Breast epithelium (tissue), 4 donors: ENCODE measurements around the gene TPRG1L. TPM values are rescaled to one million over a fixed set of nuclear protein-coding genes. Genes with fewer than 3 reads are reported as not detected.

ENCODE experiments used
- DNase-seq, 2 donors: peaks; one replicate each; pipeline ENCODE4 v3.0.0-alpha.2; 2019; ENCODE audit warnings: low spot score in 2 of 2
- H3K27ac ChIP-seq, 2 donors: fragments of 200-600 bp; sonication (generic) in 1 of 2; one replicate each; pipeline ENCODE4 v1.5.1; 2016 to 2019; ENCODE audit warnings: mild to moderate bottlenecking in 1 of 2
- H3K27me3 ChIP-seq, 2 donors: fragments of 200-600 bp; sonication (generic) in 1 of 2; one replicate each; pipeline versions ENCODE4 v1.5.1 to v1.6.0; 2017 to 2019; ENCODE audit warnings: control low read depth in 1 of 2, mild to moderate bottlenecking in 1 of 2
- H3K36me3 ChIP-seq: fragments of 200-600 bp; one replicate; pipeline ENCODE4 v1.5.1; 2019
- H3K4me1 ChIP-seq, 2 donors: fragments of 200-600 bp; sonication (generic); one replicate each; pipeline ENCODE4 v1.5.1; 2016 to 2019; ENCODE audit warnings: control low read depth in 1 of 2
- H3K4me3 ChIP-seq, 3 donors: fragments of 200-600 bp; sonication (generic); 1 replicate in 2 of 3; 2 replicates in 1 of 3; pipeline ENCODE4 v1.5.1; 2016 to 2019; ENCODE audit warnings: mild to moderate bottlenecking in 3 of 3, moderate library complexity in 2 of 3
- H3K9me3 ChIP-seq, 2 donors: fragments of 200-600 bp; sonication (generic) in 1 of 2; one replicate each; pipeline ENCODE4 v1.5.1; 2016 to 2019; ENCODE audit warnings: control low read depth in 1 of 2
- CTCF ChIP-seq, 3 donors: fragments of 450-650 bp; IDR thresholded peaks; one replicate each; pipeline ENCODE4 v1.5.1; 2016 to 2017; ENCODE audit warnings: antibody characterized with exemption in 3 of 3, mild to moderate bottlenecking in 3 of 3, moderate library complexity in 3 of 3
- POLR2A ChIP-seq: fragments of 450-650 bp; IDR thresholded peaks from one replicate; pipeline ENCODE4 v1.6.1; 2016; ENCODE audit warnings: antibody characterized with exemption, mild to moderate bottlenecking, moderate library complexity
- POLR2AphosphoS5 ChIP-seq, 3 donors: sonication (generic); formaldehyde crosslinking; IDR thresholded peaks; one replicate each; pipeline ENCODE4 v1.6.1; 2017; ENCODE audit warnings: antibody characterized with exemption in 3 of 3
- intact Hi-C: fragments of 100-400 bp; cut with DNase I; formaldehyde crosslinking; loops from one replicate; pipeline ENCODE4 v1.15.1; 2023; ENCODE audit warnings: low total_unique reads
- total RNA-seq, 3 donors: library from RNA; depleted of rRNA; stranded (reverse); fragments of >200 nt; gene quantifications; one replicate each; pipeline ENCODE4 v1.1.0, GENCODE V29; 2016

TPRG1L gene
- total RNA-seq, 3 donors from 2014 or later = 32.4 to 56.8 (median 34.5) TPM

- H3K27ac ChIP-seq = no peak overlapping the region
- peaks cover 0 to 32% of the 10 kb centered on the region in 2 donors for H3K27me3 ChIP-seq
- intact Hi-C loops = no loop called here
- TF ChIP-seq POLR2A = no peak
- no peak for TF ChIP-seq POLR2AphosphoS5 (IDR thresholded peaks at IDR 0.05)
- no peak for TF ChIP-seq CTCF (IDR thresholded peaks at IDR 0.05)
- peak overlapping the region in 2 of 3 donors; percentile 53 to 71 for H3K4me3 ChIP-seq
- H3K36me3 ChIP-seq = no peaks in the 10 kb centered on the region
- H3K4me1 ChIP-seq = peaks cover 8 to 15% of the 10 kb centered on the region in 2 donors
- no peaks in the 10 kb centered on the region for H3K9me3 ChIP-seq
- DNase-seq = no peak
Measured at GRCh38 chr1:3612123-3612522, 12.7 kb upstream of the TPRG1L start.

GRCh38 chr1:3614755-3615742, 9.8 kb upstream of the TPRG1L start:
- Histone ChIP-seq H3K27ac (no peak overlapping the region), H3K4me3 (no peak overlapping the region), H3K4me1 (peaks cover 8 to 13% of the 10 kb centered on the region in 2 donors), H3K9me3 (no peaks in the 10 kb centered on the region), H3K27me3 (peaks cover 0 to 8% of the 10 kb centered on the region in 2 donors), H3K36me3 (no peaks in the 10 kb centered on the region)
- intact Hi-C loops = no loop called here
- no peak for DNase-seq
- TF ChIP-seq CTCF (IDR thresholded peaks at IDR 0.05) (peak in 2 of 3 donors; percentile 37 to 38), POLR2A (no peak)

- no peak for DNase-seq
- no peaks in the 10 kb centered on the region for H3K36me3 ChIP-seq
- H3K27ac ChIP-seq = no peak overlapping the region
- intact Hi-C loops = no loop called here
- H3K4me3 ChIP-seq = no peak overlapping the region
- no peaks in the 10 kb centered on the region for H3K4me1 ChIP-seq
- TF ChIP-seq CTCF (IDR thresholded peaks at IDR 0.05) = no peak
- TF ChIP-seq POLR2A = no peak
- TF ChIP-seq POLR2AphosphoS5 (IDR thresholded peaks at IDR 0.05) = no peak
- H3K9me3 ChIP-seq = no peaks in the 10 kb centered on the region
- H3K27me3 ChIP-seq = no peaks in the 10 kb centered on the region
Measured at GRCh38 chr1:3616861-3617260, 8.0 kb upstream of the TPRG1L start.

GRCh38 chr1:3617806-3618345, 6.9 kb upstream of the TPRG1L start:
- Histone ChIP-seq H3K4me1 (peaks cover 0 to 2% of the 10 kb centered on the region in 2 donors), H3K9me3 (no peaks in the 10 kb centered on the region), H3K27me3 (no peaks in the 10 kb centered on the region), H3K27ac (no peak overlapping the region), H3K36me3 (no peaks in the 10 kb centered on the region), H3K4me3 (no peak overlapping the region)
- intact Hi-C loops = no loop called here
- no peak for DNase-seq
- TF ChIP-seq CTCF (IDR thresholded peaks at IDR 0.05) = no peak
- TF ChIP-seq POLR2AphosphoS5 (IDR thresholded peaks at IDR 0.05) = no peak
- TF ChIP-seq POLR2A = no peak

- H3K9me3 ChIP-seq = no peaks in the 10 kb centered on the region
- H3K4me1 ChIP-seq = peaks cover 4 to 6% of the 10 kb centered on the region in 2 donors
- intact Hi-C loops = no loop called here
- H3K4me3 ChIP-seq = no peak overlapping the region
- TF ChIP-seq POLR2A (no peak), POLR2AphosphoS5 (IDR thresholded peaks at IDR 0.05) (no peak), CTCF (IDR thresholded peaks at IDR 0.05) (no peak)
- no peaks in the 10 kb centered on the region for H3K27me3 ChIP-seq
- DNase-seq = no peak
- no peaks in the 10 kb centered on the region for H3K36me3 ChIP-seq
- no peak overlapping the region for H3K27ac ChIP-seq
Measured at GRCh38 chr1:3618531-3618880, 6.3 kb upstream of the TPRG1L start.
